ENCODE data around the gene JCAD.
"Not testable (repeated sequence)": the region's sequence is repeated elsewhere in the genome, so short reads cannot be mapped to it uniquely, and the experiment has no call there.

The JCAD gene

DNA sequence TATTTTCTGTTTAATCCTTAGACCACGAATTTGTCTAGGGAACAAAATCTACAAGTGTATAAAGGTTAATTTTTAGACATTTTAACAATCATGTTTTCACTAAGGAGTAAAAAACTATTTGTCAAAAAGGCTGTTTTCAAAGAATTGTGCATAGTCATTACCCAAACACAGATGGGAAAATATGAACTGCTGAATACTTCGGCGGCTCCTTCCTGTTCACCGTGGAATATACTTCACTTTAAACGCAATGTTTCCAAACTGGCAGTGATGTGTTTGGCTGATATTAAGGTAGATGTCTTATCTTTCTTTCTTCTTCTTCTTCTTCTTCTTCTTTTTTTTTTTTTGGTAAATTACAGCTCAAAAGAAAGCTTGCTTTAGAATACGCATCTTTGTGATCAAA is 41.4 kb downstream of the JCAD start:
- no peak for DNase-seq

DNA sequence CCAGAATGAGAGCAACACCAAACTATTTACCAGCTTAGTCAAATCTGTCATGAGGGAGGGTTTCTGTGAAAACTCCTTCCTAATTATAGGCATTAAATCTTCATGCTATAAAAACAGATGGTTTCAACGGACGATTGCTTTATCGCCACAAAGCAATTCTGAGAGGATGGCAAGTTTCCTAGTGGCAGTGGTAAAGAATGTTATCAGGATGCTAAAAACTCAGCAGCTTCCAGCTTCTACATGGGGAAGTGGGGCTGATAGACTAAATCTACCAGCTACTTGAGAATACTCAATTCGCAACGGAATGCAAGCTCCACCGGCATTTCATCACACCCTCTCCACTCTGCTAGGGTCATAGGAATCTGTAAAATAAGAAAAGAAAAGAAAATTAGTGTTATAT is 41.8 kb downstream of the JCAD start:
- no peak for DNase-seq

DNA sequence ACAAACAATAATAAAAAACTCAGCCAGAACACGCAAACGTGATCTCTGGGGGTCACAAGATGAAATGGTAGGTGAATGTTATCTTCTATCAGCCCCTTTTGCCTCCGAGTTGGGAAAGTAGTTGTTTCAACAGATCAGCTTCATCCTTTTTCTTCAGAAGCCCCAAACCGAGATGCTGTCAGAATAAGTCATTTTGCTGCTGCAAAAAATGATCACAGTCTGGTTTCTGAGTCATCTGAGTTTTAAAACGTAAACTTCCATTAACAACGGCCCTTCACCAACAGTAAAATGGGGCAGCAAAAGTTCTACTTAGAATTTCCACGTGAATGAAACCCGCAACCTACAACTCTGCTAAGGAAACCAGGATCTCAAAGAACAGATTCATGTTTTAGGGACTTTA is 44.9 kb downstream of the JCAD start:
- no peak for DNase-seq

DNA sequence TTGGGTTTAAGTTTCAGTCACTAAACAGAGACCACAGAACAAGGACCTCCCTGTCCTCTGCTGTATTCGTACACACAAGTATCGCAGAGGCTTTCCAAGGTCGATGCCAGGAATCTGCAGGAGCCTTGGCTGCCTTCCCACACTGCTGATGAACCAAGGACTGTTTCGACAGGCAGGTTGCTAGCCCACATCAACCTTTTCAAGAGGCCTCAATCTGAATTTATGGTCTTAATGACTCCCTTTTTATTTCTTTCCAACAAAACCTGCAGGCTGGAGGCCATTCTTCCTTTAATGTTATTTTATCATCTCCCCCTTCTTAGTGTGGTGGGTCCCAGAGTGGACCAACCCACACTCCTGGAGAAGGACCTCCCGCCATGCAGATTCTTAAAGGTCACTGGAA is 45.6 kb downstream of the JCAD start:
- peak; percentile 32 for DNase-seq

DNA sequence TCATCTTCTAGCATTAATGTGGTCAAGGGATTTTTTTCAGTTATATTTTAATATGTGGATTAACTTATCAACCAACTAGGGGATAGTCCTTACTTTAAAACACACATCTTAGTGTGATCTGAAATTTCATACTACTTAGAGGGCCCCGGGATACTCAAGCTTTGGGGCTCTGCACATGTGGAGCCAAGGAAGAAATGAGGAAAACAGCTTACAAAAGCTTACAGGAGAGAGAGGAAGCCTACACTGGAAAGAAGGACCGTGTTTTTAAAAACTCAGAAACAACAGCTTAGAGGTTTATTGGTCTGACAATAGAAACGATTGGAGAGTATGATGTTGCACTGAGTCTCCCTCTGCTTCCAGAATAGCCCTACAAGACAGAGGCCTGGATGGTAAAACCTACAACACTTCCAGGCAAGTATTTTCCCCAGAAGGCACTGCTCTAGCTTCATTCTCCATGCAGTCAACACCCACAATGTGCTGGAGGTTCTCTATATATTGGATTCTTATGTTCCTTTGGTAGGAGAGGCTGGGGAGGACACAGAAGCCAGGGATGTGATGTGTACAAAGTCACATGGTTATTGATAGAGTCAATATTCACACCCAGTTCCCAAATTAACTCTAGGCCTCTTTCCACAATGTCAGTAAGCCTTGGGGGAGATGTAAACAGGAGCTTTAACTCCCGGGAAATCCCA is 47.3 kb downstream of the JCAD start:
- no peak for DNase-seq

DNA sequence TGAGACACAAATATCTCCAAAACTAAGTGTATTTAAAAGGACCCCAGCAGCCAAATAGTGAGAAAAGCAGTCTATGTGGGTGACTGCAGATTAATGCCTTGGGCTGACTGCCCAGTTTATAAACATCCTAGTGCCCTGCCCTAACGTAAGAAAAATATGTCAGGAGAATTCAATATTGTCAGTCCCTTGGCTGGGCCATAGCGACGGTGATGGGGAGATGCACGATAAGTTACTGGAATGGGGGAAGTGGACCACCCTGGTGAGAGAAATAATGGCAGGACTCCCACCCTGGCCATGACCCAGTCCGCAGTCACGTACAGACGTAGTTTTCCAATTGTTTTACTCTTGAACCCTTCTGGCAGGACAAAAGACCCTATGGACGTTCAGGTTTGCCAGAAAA is 48.0 kb downstream of the JCAD start:
- DNase-seq: no peak

DNA sequence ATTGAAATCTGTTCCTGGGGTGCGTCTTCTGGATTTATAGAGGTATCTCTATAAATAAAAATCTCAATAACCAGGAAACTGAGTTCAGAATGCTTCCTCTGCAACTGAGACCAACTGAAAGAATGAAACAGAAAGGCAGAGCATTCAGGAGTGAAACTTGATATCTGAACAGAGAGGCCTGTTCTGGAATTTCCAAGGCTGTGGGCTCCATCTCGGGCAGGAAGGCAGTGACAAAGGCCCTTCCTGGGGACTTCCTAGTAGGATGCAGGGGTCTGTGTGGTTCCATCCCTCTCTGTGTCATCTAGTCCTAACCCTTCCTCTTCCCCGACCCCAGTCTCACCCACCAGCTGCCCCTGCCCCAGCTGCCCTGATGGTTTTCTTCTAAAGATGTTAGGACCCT is 52.0 kb downstream of the JCAD start:
- no peak for DNase-seq

DNA sequence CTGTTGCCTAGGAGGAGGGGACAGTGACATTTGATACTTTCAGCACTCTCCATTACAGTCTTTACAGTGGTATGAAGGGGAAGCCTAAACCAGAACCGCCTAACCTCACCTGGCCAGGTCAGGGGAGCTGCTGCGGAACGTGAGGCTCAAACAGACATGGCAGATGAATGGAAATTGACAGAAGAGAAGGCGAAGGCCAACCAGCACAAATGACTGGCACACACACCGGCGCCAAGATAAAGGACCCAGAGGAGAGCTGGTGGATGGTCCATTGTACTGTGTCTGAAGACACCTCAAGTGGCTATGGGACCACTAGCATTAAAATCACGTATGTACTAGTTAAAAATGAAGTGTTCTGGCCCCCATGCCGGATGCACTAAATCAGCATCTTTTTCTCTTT is 53.0 kb downstream of the JCAD start:
- no peak for DNase-seq

DNA sequence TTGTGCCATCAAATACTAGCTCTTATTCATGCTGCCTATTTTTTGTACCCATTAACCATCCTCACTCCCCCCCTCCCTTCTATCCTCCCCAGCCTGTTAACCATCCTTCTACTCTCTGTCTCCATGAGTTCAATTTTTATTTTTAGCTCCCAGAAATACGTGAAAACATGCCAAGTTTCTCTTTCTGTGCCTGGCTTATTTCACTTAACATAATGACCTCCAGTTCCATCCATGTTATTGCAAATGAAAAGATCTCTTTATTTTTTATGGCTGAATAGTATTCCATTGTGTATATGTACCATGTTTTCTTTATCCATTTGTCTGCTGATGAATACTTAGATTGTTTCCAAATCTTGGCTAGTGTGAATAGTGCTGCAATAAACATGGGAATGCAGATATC is 54.3 kb downstream of the JCAD start:
- DNase-seq: not testable (repeated sequence)

DNA sequence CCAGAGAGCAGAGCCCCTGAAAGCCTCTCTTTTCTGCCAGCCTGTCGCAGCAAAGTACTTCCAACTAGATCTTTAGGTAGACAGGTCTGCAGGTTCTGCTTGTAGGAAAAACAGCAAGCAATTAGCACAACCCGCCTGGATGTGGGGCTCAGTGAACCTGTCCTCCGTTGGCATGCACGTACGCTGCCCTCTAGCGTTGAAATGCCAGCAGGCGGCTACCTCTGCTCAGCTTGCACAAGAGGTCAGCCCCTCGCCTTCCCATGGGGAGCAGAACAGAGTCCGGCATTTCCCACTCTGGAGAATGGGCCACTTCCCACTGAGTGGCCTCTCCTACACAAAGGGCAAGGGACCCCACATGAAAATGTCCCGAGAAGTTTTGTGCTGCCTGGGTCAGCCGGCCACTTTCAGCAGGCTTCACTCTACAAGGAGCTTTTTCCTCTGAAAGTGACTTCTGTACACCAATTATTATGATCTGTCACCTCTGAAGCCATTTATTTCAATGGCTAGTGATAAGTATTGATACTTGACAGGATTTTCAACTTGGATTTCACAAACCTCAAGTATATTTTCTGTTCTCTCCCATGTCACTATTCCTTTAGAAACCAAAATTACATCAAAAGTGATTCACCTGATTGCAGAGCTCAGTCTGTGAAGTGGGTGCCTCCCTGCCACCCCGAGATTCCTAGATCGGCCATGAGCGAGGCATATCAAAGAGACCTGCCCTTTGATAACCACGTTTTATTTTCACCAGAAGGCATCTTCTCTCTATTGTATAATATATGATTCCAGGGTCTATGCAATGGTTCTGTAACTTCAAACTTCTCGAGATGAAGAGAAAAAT is 56.7 kb downstream of the JCAD start:
- DNase-seq: peak; percentile 40

DNA sequence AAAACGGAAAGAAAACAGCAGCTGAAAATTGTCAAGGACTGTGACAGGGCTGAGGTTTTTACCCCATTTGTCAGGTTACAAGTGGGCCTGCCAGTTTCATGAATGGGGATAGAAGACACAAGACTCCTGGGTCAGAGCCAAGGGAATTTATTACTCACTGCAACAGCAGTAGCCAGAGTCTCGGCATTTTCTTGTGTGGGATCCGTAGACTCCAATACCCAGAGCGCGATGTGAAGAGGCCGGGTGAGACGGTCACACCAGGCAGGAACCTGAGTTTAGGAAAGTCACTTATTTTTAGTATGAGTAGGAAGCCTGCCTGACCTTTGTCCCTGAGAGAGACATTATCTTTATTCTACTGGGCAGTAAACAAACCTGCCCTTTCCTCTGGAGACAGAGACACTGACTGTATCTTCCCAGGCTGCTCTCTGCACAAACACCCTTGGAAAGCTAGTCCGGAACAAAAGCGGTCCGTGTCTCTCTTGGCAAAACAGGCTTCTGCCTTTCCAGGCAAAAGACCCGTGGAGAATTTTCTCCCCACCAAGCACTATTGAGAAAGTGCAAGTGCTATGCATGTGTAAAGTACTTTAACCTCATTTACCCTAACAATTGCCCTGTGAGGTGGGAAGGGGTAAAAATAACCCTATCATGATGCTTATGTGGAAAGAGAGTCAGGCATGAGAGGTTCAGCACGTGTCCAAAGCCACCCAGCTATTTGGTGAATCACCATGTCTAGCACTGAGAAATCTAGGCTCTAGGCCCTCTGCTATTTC is 58.4 kb downstream of the JCAD start:
- no peak for DNase-seq

DNA sequence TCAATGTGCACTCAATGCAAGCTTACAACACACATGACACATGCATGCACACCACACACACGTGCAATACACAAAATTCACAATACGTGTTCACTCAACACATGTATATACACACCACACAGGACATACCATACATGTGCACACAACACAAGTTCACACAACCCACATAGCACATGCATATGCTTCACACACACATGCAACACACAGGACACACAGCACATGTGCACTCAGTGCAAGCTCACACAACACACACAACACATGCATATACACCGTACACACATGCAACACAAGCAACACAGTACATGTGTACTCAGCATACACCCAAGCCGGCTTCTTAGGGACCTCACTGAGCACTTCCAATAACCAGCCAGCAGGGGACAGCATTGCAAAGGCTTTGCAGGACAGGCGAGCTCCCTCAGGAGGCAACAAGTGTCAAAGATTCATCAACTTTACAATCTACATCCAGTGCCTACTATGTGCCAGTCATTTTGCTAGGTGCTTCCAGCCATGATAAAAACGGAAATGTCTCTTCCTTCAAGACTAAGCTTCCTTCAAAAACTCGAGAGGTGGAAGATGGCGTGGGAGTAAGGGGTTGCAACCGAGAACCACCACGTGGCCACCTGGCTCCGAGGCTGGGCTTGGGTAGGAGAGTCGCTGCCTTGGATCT is 61.1 kb downstream of the JCAD start:
- DNase-seq: peak; percentile 44

DNA sequence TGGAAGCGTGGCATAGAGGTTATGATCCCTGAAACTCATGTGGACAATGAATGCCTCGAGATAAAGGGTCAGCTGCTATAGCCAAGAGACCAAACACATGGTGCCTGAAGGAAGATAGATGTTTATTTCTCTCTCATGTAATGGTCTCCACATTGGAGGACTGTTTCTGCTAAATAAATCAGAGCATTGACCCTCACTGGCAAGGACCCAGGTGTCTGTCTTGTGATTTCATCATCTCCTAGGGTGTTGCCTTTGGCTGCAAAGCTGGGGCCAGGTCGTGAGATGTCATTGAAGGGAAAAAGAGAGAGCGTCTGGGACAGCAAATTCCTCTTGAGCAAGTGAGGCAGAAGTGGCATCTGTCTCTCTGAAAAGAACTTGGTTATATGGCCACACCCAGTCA is 64.6 kb downstream of the JCAD start:
- DNase-seq: no peak

DNA sequence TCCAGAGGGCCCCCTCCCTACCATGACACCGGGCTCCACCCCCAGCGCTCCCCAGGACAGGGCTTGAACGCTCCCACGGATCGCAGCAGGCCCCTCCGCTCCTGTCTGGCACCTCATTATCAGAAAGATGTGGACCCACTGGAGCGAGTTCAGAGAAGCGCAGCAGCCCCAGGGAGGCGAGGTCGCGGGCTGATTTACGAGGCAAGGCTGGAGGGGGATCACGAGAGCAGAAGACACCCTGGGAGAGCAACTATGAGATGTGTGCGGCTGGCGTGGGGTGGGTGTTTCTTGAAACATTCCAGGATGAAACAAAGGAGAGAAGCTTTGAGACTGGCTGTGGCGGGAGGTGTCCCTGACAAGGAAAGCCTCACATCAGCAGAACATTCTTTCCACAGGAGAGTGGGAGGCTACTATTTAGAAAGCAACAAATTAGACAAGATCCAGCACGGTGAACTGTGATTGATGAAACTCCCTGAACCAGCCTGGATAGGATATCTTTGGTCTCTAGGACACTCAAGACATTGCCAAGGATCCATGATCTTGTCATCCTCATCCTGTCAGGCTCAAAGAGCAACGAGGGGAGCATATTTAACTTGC is 66.0 kb downstream of the JCAD start:
- DNase-seq: no peak

DNA sequence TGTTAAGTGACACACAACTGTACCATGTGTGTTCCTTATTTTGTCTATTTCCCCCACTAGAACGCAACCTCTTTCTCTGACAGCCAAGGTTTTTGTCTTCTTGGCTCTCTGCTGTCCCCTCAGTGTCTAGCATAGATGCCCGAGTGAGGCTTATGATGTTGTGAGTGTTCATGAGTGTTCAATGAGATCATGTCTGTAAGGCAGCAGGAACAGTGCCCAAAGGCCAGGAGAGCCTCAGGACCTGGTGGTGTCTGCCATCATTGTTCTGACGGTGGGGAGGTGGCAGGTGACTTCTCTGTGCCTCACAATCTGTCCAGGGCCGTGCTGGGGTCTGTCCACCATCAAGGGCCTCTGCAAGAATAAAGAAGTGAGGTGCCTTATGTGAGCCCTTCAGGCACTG is 66.5 kb downstream of the JCAD start:
- no peak for DNase-seq

DNA sequence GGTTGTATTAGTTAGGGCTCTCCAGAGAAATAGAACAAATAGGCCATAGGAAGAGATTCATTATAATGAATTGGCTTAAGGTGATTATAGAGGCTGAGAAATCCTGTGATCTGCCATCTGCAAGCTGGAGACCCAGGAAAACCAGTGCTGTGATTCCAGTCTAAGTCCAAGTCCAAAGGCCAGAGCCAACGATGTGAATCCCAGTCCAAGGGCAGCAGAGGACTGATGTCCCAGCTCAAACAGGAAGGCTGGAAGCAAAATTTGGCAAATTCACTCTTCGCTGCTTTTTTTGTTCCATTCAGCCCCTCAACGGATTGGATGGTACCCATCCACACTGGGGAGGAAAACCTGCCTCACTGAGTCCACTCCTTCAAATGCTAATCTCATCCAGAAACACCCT is 68.0 kb downstream of the JCAD start:
- DNase-seq: no peak

DNA sequence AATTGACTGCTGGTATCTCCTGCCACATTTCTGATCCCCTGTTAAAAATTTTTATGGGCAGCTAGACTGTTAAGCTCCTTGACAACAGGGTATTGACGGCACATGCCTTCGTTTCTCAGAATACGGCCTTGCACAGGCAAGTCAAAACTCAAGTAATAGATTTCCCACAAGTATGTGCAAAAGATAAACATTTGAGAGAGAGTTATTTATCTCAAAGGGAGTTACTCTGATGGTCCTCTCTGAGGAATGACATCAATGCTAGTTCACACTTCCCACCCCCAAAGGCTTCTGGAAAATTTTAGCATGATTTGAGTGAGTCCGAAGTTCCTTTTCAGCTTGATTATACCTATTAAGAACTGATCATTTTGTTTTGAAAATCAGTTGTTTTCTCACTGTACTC is 71.9 kb downstream of the JCAD start:
- no peak for DNase-seq

DNA sequence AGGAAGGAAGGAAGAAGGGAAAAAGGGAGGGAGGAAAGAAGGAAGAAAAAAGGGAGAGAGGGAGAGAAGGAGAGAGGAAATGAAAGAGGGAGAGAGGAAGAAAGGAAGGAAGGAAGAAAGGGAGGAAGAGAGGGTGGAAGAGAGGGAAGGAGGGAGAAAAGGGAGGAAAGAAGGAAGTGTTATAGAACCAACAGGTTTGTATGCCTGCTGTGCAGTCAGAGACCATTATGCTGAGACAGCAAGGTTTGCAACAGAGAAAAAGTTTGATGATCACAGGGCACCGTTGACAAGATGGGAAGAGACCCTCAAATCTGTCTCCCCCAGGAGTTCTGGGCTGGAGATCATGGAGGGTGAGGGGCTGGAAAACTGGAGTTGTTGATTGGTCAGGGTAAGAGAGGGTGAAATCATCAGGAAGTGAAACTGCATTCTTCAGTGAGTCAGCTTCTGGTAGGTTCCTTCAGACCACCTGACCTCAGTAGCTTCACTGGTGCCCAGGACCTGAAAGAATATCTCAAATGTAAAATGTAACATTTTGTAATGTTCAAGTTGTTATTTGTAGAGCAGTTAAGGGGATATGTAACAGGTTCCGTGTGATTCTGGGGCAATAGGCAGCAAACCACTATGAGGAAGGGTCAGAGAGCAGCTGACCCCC is 76.3 kb downstream of the JCAD start:
- no peak for DNase-seq

DNA sequence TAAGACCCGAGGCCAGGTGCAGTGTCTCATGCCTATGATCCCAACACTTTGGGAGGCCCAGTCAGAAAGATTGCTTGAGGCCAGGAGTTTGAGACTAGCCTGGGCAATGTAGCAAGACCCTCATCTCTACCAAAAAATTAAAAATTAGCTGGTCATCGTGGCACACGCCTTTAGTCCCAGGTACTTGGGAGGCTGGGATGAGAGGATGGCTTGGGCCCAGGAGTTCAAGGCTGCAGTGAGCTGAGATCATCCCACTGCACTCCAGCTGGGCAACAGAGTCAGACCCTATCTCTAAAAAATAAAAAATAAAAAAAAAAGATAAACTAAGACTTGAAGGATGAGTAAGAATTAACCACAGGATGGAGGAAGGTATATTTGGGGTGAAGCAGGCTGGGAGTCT is 77.9 kb downstream of the JCAD start:
- no peak for DNase-seq

DNA sequence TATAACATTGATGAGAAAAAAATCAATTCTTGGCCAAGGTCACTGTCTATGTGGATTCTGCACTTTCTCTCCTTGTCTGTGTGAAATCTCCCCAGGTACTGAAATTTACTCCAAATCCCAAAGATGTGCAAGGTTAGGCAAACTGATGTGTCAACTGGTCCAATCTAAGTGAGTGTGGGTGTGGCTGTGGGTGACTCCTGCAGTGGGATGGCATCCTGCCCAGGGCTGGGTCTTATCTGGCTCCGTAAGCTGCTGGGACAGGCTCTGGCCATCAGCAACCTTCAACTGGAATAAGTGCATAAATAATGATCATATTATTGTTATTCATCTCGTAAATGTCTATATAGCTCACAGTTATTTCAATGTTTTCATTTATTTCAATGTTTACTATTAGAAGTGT is 79.3 kb downstream of the JCAD start:
- DNase-seq: no peak

DNA sequence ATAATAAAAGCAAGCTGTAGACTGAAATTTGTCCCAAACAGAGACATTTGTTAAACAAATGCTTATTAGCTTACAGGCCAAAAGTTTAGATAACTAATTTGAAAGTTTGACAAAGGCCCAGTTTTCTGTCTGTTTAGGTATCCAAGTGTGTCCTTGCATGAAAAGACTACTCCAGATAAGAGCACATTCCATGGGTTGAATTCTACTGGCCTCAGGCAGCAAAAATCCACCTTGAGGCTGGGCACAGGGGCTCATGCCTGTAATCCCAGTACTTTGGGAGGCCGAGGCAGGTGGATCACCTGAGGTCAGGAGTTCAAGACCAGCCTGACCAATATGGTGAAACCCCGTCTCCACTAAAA is 80.0 kb downstream of the JCAD start:
- not testable (repeated sequence) for DNase-seq

DNA sequence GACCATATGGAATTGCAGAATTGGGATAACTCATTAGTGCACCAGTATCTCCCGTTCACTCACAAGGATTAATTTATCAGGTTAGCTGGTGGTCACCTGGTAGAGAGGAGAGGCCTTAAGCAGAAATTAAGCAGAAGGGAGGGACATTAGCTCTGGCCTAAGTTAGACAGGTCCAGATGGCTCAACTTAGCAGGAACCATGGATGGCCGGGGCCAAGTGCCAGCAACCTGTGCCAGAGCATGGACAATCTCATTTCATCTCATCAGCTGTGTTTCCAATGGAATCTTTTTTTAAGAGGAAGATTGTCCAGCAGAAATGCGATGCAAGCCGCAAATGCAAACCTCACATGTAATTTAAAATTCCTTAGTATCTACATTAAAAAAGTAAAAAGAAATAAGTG is 82.2 kb downstream of the JCAD start:
- DNase-seq: no peak

DNA sequence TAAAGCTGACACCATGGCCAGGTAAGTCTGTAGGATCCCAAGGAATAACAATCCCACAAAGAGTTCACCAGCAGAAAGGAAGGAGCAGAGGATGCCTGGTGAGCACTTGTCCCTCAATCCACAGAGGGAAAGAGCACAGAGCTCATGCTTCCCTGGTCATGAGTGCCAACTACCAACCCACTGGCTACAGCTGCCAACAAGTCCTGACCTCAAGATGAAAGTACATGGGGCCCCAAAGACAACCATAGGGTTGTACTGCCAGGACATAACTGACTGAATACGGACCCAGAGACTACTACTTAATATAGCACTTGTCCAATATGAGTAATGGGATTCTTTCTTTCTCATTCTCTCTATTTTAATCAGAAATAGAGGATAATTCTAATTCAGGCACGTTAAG is 83.3 kb downstream of the JCAD start:
- no peak for DNase-seq
